ENCODE measurements around the gene TAOK1. TPM values are rescaled to one million over a fixed set of nuclear protein-coding genes. Genes with fewer than 3 reads are reported as not detected.
"Not testable (repeated sequence)": the region's sequence is repeated elsewhere in the genome, so short reads cannot be mapped to it uniquely, and the experiment has no call there.

Gene TAOK1
- polyA plus RNA-seq, 4 donors, result 41.1 to 50.7 (median 47.2) TPM

DNA sequence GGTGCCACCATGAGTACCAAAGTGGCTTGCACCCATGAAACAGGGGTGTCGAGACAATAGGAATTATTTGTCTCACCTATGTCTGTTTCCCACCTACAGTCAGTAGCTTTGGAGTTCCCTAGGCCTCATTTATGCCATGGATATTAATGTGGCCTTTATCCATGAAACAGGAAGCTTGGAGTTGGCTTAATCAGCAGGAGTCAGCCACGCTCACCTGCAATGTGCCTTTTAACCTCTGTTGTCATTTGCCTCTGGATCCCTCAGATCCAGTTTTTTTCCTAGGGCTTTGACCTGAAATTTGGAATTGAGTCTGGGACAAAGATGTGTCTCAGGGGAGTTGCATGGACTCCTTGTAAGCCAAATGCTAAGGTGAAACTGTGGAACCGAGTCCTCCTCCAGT lies 44.4 kb downstream of the TAOK1 start:
- no peak for DNase-seq (ENCODE audit: low read depth in 4 of 4, low spot score in 3 of 4)

DNA sequence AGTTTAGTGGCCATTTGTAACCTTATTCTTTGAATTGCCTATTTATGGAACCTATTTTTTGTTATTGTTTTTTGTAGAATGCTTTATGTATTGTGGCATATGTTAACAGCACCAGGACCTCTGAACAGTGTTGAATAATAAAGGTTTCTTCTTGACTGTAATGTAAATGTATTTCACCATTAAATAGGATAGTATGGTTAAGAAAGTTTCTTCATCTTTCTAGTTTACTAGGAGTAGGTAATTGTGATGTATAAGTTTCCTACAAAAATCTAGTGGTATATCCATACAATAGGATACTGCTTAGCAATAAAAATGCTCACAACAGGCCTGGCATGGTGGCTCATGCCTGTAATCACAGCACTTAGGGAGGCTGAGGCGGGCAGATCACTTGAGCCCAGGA lies 52.3 kb downstream of the TAOK1 start:
- DNase-seq (ENCODE audit: low read depth in 4 of 4, low spot score in 3 of 4), result no peak

DNA sequence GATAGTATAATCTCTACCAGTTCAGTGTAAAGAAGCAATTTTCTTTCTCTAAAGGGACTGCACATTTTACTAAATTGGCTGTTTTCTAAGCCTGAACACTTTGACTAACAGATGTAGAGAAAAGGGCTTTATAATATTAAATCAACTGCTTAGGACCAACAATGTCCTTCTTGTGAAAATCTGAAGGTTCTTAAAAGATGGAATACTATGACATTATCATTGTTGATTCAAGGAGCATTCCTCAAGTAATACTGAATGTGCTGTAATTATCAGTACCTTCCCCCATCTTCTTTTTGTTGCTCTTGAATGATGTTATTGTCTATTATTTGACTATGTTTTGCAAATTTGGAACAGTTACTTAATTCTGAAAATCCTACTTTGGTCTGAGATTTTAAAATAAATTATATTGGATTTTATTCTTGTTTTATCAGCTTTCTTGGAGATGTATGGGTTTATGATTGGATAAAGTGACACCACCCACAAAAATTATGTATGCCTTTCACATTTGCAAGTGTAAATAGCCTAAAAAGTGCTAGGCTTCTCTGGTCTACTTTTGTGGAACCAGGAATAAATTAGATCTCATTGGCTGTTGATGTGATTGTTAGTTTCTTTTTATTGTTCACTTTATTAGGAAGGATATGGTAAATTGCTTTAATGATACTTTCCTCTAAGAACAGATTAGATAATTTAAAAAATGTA lies 53.0 kb downstream of the TAOK1 start:
- DNase-seq (ENCODE audit: low read depth in 4 of 4, low spot score in 3 of 4), result no peak

DNA sequence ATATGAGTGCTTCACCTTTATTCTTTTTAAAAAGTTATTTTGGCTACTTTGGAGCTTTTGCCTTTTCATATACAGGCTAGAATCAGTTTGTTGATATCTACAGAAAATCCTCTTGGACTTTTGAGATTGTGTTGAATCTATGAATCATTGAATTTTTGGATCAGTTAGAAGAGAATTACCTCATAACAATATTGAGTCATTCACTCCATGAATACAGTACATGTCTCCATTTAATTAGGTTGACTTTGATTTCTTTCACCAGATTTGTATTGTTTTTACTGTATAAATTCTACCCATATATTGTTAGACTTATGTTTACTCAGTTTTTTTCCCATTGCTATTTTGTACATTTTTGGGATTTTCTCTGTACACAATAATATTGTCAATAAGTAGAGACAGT lies 54.4 kb downstream of the TAOK1 start:
- DNase-seq (ENCODE audit: low read depth in 4 of 4, low spot score in 3 of 4), result no peak

DNA sequence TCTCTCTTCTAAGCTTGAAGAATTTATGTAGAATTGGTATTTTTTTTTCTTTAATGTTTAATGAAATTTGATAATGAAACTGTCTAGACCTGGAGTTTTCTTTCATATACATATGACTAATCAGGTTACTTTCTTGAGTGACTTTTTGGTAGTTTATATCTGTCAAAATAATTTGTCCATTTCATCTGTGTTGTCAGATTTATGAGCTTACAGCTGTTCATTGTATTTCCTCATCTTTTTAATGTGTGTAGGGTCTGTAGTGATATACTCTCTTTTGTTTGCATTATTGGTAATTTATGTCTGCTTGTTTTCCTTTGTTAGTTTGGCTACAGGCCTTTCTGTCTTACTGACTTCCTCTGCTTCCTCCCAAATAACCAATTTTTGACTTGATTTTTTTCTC lies 55.7 kb downstream of the TAOK1 start:
- no peak for DNase-seq (ENCODE audit: low read depth in 4 of 4, low spot score in 3 of 4)

DNA sequence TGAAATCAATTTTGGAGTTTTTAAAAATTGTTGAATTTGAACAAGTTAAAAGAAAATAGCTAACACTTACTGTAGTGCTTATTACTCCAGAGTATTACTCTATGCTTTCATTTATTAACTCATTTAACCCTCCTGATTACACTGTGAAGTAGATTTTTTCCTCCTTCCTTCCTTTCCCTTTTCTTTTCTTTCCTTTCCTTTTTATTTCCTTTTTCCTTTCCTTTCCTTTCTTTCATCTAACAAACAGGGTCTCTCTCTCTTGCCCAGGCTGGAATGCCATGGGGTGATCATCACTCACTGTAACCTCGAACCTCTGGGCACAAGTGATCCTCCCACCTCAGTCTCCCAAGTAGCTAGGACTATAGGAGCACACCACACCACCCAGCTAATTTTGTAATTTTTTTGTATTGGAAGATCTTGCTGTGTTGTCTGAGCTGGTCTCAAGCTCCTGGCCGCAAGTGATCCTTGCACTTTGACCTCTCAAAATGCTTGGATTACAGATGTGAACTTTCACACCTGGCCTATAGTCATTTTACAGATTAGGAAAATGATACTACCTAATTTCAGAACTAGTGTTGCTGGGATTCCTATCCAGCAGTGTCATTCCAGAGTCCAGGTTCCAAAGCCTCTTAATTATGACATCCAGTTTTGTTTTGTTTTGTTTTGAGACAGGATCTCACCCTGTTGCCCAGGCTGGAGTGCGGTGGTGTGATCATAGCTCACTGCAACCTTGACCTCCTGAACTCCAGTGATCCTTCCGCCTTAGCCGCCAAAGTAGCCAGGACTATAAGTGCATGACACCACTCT lies 59.9 kb downstream of the TAOK1 start:
- no peak for DNase-seq (ENCODE audit: low read depth in 4 of 4, low spot score in 3 of 4)

DNA sequence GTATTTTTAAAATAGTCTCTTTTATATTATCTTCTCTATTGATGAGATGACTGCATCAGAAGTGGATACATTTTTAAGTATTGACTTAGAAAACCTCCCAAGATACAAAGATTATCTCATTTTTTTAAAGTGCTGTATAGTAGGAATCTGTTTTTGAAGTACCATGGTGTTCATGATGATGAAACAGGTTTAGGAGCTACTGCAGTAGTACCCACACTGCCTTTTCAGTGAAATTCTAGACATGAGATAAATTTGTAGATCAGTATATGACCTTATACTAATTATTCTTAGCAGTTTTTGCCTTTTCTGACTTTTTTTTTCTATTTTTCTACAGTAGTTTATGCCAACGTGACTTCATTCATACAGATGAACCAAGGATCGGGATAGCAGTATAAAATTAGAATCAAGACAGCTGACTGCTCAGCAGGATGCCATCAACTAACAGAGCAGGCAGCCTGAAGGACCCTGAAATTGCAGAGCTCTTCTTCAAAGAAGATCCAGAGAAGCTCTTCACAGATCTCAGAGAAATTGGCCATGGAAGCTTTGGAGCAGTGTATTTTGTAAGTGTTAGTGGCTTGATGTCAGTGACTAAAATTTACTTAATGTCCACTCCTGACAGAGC lies 61.1 kb downstream of the TAOK1 start:
- DNase-seq (ENCODE audit: low read depth in 4 of 4, low spot score in 3 of 4), result no peak

DNA sequence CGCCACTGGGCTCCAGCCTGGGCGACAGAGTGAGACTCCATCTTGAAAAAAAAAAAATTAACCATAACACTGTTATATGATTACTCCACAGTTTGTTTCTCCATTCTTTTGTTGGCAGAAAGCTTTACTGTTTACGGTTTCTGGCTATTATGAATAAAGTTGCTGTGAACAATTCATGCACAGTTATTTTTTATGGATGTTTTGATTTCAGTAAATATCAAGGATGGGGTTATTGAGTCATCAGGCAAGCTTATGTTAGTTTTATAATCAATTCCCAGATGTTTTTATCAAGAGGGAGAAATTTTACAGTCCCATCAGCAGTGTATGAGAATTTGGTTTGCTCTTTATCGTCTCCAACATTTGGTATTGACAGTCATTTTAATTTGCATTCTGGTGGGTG lies 67.9 kb downstream of the TAOK1 start:
- DNase-seq (ENCODE audit: low read depth in 4 of 4, low spot score in 3 of 4), result no peak

DNA sequence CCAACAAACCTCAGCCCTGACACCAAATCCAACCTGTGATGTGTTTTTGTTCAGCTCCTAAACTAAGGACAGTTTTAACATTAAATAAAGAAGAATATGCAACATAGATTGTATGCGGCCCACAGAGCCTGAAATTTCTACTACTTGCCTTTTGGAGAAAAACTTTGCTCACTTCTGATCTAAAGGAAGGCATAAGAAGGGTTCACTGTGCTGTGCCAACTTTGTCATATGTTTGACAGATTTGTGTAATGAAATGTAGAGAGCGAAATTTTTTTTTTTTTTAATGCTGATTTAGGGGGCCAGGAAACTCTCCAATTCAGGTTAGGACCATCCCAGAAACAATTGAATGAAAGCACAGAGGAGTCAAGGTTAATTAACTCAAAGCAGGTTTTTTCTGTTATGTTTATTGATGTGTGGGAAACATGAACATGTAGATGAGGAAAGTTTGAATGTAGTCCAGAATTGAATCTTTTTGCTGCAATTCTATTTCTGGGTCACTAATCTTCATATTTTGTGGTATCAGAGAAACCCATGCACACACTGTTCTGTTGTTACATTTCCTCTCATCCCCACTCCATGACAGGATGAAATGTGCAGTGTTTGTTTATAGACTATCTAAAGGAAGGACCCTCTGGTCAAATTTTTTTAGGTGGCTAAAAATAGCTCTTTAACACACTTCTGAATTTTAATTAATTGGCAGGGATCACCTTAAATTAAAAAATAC lies 71.5 kb downstream of the TAOK1 start:
- no peak for DNase-seq (ENCODE audit: low read depth in 4 of 4, low spot score in 3 of 4)

DNA sequence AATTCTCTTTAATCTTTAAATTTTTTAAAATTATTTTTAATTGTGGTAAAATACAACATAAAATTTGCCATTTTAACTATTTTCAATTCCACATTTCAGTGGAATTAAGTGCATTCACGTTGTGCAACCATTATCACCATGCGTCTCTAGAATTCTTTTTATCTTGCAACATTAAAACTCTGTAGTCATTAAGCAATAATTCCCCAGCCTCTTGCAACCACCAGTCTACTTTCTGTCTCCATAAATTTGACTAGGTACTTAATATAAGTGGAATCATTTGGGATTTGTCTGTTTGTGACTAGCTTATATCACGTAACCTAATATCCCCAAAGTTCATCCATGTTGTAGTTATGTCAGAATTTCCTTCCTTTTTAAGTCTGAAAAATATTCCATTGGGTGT lies 79.1 kb downstream of the TAOK1 start:
- DNase-seq (ENCODE audit: low read depth in 4 of 4, low spot score in 3 of 4), result no peak

DNA sequence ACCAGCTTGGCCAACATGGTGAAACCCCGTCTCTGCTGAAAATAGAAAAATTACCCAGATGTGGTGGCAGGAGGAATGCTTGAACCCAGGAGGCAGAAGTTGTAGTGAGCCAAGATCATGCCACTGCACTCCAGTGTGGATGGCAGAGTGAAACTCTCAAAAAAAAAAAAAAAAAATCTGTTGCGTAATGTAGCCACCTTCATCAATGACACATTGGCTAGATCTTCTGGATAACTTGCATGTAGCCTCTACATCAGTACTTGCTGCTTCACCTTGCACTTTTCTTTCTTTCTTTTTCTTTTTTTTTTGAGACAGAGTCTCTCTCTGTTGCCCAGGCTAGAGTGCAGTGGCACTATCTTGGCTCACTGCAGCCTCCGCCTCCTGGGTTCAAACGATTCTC lies 83.3 kb downstream of the TAOK1 start:
- DNase-seq (ENCODE audit: low read depth in 4 of 4, low spot score in 3 of 4), result not testable (repeated sequence)

DNA sequence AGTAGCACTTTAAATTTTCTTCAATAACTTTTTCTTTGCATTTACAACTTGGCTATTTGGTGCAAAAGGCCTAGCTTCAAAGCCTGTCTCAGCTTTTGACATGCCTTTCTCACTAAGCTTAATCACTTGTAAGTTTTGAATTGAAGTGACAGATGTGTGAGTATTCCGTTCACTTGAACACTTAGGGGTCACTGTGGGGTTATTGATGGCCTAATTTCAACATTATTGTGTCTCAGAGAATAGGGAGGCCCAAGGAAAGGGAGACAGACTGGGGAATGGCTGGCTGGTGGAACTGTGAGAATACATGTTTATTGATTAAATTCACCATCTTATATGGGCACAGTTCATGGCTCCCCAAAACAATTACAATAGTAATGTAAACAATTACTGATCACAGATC lies 84.1 kb downstream of the TAOK1 start:
- DNase-seq (ENCODE audit: low read depth in 4 of 4, low spot score in 3 of 4), result no peak

DNA sequence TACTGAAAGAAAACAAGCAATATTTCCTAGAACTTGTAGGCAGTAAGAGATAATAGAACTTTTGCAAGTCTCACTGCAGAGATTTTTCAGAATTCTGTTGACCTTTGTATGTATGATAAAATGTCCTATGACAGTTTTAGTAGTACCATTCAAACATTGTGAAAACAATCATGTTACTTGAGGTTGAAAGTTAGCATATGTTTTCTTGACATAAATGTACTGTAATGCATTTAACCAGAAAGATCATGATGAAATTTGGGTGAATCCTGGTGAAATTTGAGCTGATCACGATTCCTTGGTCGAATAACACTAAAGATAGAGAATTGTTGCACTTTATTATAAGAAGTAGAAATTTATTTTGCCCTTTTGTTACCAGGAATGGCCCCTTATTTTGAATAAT lies 85.7 kb downstream of the TAOK1 start:
- no peak for DNase-seq (ENCODE audit: low read depth in 4 of 4, low spot score in 3 of 4)

DNA sequence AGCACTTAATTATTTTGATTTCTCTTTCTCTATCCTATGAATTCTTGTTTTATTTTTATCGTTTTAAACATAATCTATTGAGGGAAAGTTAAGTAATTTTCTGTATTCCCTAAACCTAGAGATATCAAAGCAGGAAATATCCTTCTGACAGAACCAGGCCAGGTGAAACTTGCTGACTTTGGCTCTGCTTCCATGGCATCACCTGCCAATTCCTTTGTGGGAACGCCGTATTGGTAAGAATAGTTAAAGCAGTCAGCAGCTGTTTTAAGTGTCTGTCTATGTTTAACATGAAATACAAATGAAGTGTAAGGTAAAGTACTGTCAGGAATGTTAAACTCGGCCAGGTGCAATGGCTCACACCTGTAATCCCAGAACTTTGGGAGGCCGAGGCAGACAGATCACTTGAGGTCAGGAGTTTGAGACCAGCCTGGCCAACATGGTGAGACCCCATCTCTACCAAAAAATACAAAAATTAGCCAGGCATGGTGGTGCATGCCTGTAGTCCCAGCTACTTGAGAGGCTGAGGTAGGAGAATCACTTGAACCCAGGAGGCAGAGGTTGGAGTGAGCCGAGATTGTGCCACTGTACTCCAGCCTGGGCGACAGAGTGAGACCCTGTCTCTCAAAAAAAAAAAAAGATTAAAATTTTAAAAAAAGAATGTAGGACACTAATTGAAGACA lies 90.2 kb downstream of the TAOK1 start:
- not testable (repeated sequence) for DNase-seq (ENCODE audit: low read depth in 4 of 4, low spot score in 3 of 4)

DNA sequence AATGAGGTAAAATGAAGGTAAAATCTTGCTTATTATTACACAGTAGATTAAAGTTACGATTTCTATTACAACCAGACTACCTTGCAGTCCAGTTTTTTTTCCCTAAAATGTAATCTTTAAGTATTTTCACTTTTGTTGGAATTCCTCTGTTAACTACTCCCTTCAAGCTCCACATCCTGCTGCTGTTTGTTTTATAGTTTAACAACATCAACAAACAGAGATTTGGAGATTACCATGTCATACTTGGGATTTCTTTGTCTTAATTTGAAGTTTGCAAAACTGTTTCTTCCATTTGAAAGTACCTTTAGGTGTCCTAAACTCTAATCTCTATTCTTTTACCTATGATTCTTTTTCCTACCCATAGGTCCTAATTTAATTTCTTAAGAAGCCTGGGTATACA lies 93.3 kb downstream of the TAOK1 start:
- no peak for DNase-seq (ENCODE audit: low read depth in 4 of 4, low spot score in 3 of 4)

DNA sequence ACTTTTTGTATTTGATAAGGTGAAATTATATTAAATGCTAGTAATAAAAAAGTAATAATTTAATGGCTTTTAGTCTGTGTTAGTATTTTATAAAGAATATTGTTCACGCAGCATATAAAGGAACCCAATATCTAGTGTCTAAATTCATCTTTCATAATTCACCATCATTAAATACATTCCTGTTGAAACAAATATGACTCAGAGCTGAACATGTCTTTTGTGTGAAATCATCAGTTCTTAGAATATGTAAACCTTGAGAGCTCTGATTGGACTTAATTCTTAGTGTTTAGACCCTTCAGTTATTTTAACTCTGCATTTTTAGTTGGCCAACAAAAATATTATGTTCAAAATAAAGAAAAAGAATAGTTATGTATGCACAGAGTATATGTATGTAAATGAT lies 104.8 kb downstream of the TAOK1 start:
- no peak for DNase-seq (ENCODE audit: low read depth in 4 of 4, low spot score in 3 of 4)

DNA sequence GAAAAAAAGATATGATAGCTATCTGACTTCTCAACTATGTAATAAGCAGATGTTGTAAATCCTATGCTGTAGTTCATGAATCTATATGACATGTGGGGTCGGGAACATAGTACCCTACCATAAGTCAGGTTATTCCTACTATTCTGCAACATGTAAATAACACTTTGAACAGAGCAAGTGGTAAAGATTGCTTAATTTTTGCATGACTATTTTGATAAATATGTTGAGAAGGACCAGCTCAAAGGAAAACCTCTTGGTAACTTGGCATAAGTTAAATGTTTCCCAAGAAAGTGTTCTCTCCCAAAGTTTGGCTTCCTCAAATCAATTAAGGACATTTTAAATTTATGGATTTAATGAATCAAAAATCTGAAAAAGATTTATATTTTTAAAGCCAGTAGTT lies 114.5 kb downstream of the TAOK1 start:
- DNase-seq (ENCODE audit: low read depth in 4 of 4, low spot score in 3 of 4), result no peak

DNA sequence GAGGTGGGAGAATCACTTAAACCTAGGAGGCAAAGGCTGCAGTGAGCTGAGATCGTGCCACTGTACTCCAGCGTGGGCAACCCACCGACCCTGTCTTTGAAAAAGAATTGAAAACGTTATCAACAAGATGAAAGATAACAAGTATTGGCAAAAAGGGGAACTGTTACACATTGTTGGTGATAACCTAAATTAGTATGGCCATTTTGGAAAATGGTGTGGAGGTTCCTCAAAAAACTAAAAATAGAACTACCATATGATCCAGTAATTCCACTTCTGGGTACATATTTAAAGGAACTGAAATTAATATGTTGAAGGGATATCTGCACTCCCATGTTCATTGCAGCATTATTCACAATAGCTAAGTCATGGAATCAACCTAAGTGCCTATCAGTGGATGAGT lies 115.7 kb downstream of the TAOK1 start:
- DNase-seq (ENCODE audit: low read depth in 4 of 4, low spot score in 3 of 4), result no peak

DNA sequence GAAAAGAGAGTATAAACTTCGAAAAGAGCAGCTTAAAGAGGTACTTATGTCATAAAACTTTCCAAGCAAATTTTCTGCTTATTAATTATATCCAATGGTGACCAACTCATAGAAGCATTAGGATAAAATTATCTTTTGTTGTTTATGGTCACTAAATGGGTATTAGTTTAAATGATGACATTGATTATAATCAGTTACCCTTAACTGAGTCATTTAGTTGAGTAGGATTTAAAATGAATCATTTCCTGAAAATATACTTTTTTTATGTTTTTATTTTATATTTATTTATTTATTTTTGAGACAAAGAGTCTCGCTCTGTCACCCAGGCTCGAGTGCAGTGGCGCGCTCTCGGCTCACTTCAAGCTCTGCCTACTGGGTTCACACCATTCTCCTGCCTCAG lies 120.8 kb downstream of the TAOK1 start:
- DNase-seq (ENCODE audit: low read depth in 4 of 4, low spot score in 3 of 4), result no peak

DNA sequence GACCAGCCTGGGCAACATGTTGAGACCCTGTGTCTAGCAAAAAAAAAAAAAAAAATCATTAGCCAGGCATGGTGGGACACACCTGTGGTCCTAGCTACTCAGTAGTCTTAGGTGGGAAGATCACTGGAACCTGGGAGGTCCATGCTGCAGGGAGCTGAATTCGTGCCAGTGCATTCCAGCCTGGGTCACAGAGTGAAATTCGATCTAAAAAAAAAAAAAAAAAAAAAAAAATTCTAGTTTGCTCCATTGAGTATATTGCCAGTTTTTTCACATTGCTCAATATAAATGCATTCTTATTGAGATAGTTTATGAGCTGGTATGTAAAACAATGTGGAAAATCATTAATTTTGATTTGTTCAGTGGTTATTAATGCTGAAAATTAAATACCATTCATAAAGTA lies 124.6 kb downstream of the TAOK1 start:
- DNase-seq (ENCODE audit: low read depth in 4 of 4, low spot score in 3 of 4), result no peak

DNA sequence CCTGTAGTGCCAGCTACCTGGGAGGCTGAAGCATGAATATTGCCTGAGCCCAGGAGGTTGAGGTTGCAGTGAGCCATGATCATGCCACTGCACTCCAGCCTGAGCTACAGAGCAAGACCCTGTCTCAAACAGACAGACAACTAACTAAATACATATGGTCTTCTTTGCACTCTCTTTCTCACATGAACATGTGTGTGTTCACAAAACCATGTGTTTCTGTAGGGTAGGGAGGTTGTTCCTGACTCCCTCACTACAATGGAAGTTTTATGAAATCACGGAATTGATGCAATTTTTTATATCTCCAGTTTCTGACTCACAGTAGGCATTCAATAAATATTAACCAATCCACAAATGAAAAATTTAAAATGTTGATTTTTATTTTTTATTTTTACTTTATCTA lies 128.2 kb downstream of the TAOK1 start:
- no peak for DNase-seq (ENCODE audit: low read depth in 4 of 4, low spot score in 3 of 4)

Data from left renal pelvis (tissue), 4 donors.